Lower lobe of right lung (tissue), 2 donors: ENCODE data around the gene MYH16. TPM values are rescaled to one million over a fixed set of nuclear protein-coding genes. Genes with fewer than 3 reads are reported as not detected.

ENCODE experiments used
- ATAC-seq, 2 donors: fragments of 200-7000 bp; cut with Tn5 transposase; one replicate each; pipeline ENCODE4 v1.9.1; 2020 to 2022; ENCODE audit warnings: mild to moderate bottlenecking in 2 of 2, moderate library complexity in 2 of 2
- DNase-seq: peaks from one replicate; pipeline ENCODE4 v3.0.0-alpha.2; 2020
- H3K27ac ChIP-seq: fragments of 200-600 bp; one replicate; pipeline ENCODE4 v1.8.0; 2022
- H3K27me3 ChIP-seq: fragments of 200-600 bp; one replicate; pipeline ENCODE4 v1.8.0; 2022; ENCODE audit warnings: low read depth
- H3K36me3 ChIP-seq: fragments of 200-600 bp; one replicate; pipeline ENCODE4 v1.8.0; 2022; ENCODE audit warnings: mild to moderate bottlenecking
- H3K4me1 ChIP-seq: fragments of 200-600 bp; one replicate; pipeline ENCODE4 v1.8.0; 2022
- H3K4me3 ChIP-seq: fragments of 200-600 bp; one replicate; pipeline ENCODE4 v1.8.0; 2022; ENCODE audit warnings: mild to moderate bottlenecking
- H3K9me3 ChIP-seq: fragments of 200-600 bp; one replicate; pipeline ENCODE4 v1.8.0; 2022
- intact Hi-C: fragments of 100-400 bp; cut with DNase I; formaldehyde crosslinking; loops from one replicate; pipeline ENCODE4 v1.11.0; 2022
- total RNA-seq: library from RNA; stranded (reverse); fragmentation: NEBNext Ultra II Directional; extraction: Animal tissue kit (Norgen Biotek cat#: 25700); gene quantifications from one replicate; pipeline ENCODE4 v1.2.1, GENCODE V29; 2021
- TF ChIP-seq, protein P1 (sequence below): fragments of 200-600 bp; IDR thresholded peaks from one replicate; pipeline ENCODE4 v1.8.0; 2022; ENCODE audit warnings: antibody characterized with exemption, mild to moderate bottlenecking
- donor health status: DM: no; HTN: yes; CAD: no; lungs with severe emphysema.

The MYH16 gene
- total RNA-seq, 1 donor from 2014 or later: not detected

DNA sequence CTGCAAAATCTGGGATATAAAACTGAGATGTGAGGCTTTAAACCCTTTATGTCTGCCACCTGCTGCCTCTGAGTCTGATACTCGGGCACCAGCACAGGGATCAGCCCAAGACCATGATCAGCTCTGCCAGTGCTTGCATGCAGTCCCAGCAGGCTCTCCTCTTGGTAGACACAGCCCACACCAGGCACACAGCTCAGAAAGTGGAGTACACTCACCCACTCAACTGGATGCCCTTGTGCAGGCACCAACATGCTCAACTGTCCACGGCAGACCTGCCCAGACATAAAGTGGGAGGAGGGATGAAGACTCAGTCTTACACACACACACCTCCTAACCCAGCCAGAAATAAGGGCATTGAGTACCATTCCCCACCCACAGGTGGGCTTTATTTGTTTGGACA lies 18.2 kb upstream of the MYH16 start:
- TF ChIP-seq, protein P1, sequence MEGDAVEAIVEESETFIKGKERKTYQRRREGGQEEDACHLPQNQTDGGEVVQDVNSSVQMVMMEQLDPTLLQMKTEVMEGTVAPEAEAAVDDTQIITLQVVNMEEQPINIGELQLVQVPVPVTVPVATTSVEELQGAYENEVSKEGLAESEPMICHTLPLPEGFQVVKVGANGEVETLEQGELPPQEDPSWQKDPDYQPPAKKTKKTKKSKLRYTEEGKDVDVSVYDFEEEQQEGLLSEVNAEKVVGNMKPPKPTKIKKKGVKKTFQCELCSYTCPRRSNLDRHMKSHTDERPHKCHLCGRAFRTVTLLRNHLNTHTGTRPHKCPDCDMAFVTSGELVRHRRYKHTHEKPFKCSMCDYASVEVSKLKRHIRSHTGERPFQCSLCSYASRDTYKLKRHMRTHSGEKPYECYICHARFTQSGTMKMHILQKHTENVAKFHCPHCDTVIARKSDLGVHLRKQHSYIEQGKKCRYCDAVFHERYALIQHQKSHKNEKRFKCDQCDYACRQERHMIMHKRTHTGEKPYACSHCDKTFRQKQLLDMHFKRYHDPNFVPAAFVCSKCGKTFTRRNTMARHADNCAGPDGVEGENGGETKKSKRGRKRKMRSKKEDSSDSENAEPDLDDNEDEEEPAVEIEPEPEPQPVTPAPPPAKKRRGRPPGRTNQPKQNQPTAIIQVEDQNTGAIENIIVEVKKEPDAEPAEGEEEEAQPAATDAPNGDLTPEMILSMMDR: no peak
- Histone ChIP-seq H3K9me3 (no peaks in the 10 kb centered on the region), H3K4me1 (no peaks in the 10 kb centered on the region), H3K27me3 (no peaks in the 10 kb centered on the region), H3K27ac (no peak overlapping the region), H3K36me3 (no peaks in the 10 kb centered on the region), H3K4me3 (no peak overlapping the region)
- DNase-seq: no peak
- no peak for ATAC-seq
- intact Hi-C loops: no loop called here

- Histone ChIP-seq H3K27ac (no peak overlapping the region), H3K27me3 (no peaks in the 10 kb centered on the region), H3K4me3 (no peak overlapping the region), H3K4me1 (no peaks in the 10 kb centered on the region), H3K9me3 (no peaks in the 10 kb centered on the region), H3K36me3 (no peaks in the 10 kb centered on the region)
- ATAC-seq (peak in 1 of 2 donors; percentile 21), DNase-seq (no peak)
- intact Hi-C loops: no loop called here
- TF ChIP-seq, protein P1: no peak
These were observed 17.2 kb upstream of the MYH16 start for GRCh38 chr7:99255463-99255862.

DNA sequence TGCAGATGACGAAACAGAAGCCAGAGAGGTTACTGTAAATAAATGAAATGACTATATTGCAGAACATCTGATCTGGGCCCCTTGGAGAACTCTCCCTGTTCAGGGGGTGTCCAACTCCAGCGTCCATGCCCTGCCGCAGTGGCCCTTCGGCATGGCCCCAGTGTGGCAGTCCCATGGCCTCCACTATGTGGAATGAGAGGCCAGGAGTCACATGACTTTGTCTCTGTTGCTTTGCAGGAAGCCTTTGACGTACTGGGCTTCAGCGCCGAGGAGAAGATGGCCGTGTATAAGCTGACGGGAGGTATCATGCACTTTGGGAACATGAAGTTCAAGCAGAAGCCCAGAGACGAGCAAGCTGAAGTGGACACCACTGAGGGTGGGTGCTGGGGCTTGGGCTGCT lies 15.6 kb upstream of the MYH16 start:
- Histone ChIP-seq H3K27ac (no peak overlapping the region), H3K4me1 (no peaks in the 10 kb centered on the region), H3K4me3 (no peak overlapping the region), H3K27me3 (no peaks in the 10 kb centered on the region), H3K9me3 (no peaks in the 10 kb centered on the region), H3K36me3 (no peaks in the 10 kb centered on the region)
- DNase-seq: no peak
- no peak for ATAC-seq
- intact Hi-C loops: no loop called here
- TF ChIP-seq, protein P1: no peak

- TF ChIP-seq, protein P1: no peak
- Histone ChIP-seq H3K27ac (no peak overlapping the region), H3K9me3 (no peaks in the 10 kb centered on the region), H3K4me1 (no peaks in the 10 kb centered on the region), H3K27me3 (no peaks in the 10 kb centered on the region), H3K4me3 (no peak overlapping the region), H3K36me3 (no peaks in the 10 kb centered on the region)
- DNase-seq (no peak), ATAC-seq (no peak)
- intact Hi-C loops: no loop called here
These were observed 15.0 kb upstream of the MYH16 start for GRCh38 chr7:99257675-99258074.

DNA sequence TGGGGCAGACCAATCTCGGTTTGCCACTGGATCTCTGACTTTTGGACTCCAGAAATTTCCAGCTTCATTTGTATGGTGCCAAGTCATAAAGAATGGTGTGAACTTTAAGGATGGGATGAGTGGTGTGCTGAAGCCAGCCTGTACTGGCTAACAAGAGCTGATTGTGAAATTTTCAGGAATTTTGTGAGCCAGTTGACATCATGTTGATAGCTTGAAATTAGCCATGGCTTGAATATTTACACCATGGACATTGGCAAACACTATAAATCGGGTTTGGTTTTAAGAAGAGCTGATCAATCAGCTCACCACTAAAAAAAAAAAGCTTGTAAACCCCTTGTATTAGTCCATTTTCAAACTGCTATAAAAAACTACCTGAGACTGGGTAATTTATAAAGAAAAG lies 14.1 kb upstream of the MYH16 start:
- TF ChIP-seq, protein P1: no peak
- H3K36me3 ChIP-seq: no peaks in the 10 kb centered on the region
- no peak for DNase-seq
- no peaks in the 10 kb centered on the region for H3K27me3 ChIP-seq
- no peak for ATAC-seq
- H3K4me3 ChIP-seq: no peak overlapping the region
- intact Hi-C loops: no loop called here
- H3K27ac ChIP-seq: no peak overlapping the region
- H3K4me1 ChIP-seq: no peaks in the 10 kb centered on the region
- H3K9me3 ChIP-seq: no peaks in the 10 kb centered on the region

DNA sequence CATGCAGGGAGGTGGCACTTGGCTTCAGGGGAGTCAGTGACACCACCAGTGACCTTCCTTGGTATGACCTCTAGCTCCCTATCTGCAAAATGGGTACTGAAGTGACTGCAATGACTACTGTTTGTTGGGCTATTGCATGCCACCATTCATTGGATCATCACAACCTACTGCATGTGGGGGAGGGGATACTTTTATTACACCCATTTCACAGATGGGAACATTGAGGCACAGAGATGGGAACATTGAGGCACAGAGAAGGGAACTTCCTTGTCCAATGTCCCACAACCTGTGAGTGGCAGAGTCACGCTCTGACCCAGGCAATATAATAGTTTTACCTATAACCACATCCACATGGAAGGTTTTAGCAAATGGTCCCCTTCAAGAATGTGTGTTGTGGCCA lies 12.2 kb upstream of the MYH16 start:
- no peaks in the 10 kb centered on the region for H3K36me3 ChIP-seq
- no peak overlapping the region for H3K4me3 ChIP-seq
- no peaks in the 10 kb centered on the region for H3K27me3 ChIP-seq
- no peak for DNase-seq
- H3K9me3 ChIP-seq: no peaks in the 10 kb centered on the region
- H3K27ac ChIP-seq: no peak overlapping the region
- H3K4me1 ChIP-seq: no peaks in the 10 kb centered on the region
- ATAC-seq: no peak
- intact Hi-C loops: no loop called here
- TF ChIP-seq, protein P1: no peak
